Skeletal muscle tissue (tissue), 4 donors: ENCODE results near the gene OR2T35. TPM values are rescaled to one million over a fixed set of nuclear protein-coding genes. Genes with fewer than 3 reads are reported as not detected.
"Not testable (repeated sequence)": the region's sequence is repeated elsewhere in the genome, so short reads cannot be mapped to it uniquely, and the experiment has no call there.

ENCODE experiments used
- H3K27ac ChIP-seq: one replicate; pipeline ENCODE4 v1.7.0; 2013; ENCODE audit warnings: mild to moderate bottlenecking, low read depth, low read length, inconsistent platforms
- H3K27me3 ChIP-seq, 3 donors: one replicate each; pipeline ENCODE4 v1.7.0; 2013; ENCODE audit warnings: low read length in 3 of 3; ENCODE audit not compliant: control insufficient read depth in 3 of 3, insufficient read depth in 3 of 3
- H3K36me3 ChIP-seq, 3 donors: one replicate each; pipeline ENCODE4 v1.7.0; 2013; ENCODE audit warnings: low read length in 3 of 3; ENCODE audit not compliant: control insufficient read depth in 3 of 3, insufficient read depth in 3 of 3
- H3K4me1 ChIP-seq, 3 donors: one replicate each; pipeline ENCODE4 v1.7.0; 2013; ENCODE audit warnings: low read length in 3 of 3, mild to moderate bottlenecking in 3 of 3; ENCODE audit not compliant: control insufficient read depth in 3 of 3, insufficient read depth in 3 of 3
- H3K4me3 ChIP-seq, 3 donors: one replicate each; pipeline ENCODE4 v1.7.0; 2013; ENCODE audit warnings: low read length in 3 of 3
- H3K9ac ChIP-seq, 3 donors: one replicate each; pipeline ENCODE4 v1.7.0; 2013; ENCODE audit warnings: low read length in 3 of 3, mild to moderate bottlenecking in 3 of 3, moderate library complexity in 2 of 3, low read depth in 1 of 3
- H3K9me3 ChIP-seq, 3 donors: one replicate each; pipeline ENCODE4 v1.7.0; 2013; ENCODE audit warnings: low read length in 3 of 3; ENCODE audit not compliant: control insufficient read depth in 3 of 3
- total RNA-seq: library from RNA; depleted of rRNA; stranded (reverse); fragments of >200 nt; gene quantifications from one replicate; pipeline ENCODE4 v1.2.3, GENCODE V29; 2014
- donor health status: Osteomylitis.

The OR2T35 gene, protein sequence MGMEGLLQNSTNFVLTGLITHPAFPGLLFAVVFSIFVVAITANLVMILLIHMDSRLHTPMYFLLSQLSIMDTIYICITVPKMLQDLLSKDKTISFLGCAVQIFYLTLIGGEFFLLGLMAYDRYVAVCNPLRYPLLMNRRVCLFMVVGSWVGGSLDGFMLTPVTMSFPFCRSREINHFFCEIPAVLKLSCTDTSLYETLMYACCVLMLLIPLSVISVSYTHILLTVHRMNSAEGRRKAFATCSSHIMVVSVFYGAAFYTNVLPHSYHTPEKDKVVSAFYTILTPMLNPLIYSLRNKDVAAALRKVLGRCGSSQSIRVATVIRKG
- total RNA-seq: not detected

DNA sequence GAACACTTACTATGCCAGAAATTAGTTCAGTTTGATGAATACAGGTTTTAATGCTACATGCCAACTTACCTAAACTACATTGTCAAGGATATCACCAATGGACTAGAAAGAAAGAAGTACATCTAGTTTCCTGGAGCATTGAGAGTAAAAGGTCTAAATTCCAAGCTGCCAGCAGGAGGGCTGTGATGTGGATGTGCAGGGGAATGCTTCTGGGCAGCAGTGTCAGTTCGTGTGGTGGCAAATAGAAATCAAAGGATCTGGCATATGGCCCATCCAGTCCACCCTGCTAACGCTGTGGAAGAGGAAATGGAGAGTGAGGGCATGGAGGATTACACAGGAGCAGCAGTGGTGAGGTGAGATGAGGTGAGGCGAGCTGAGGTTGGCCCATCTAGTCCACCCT, at the start of gene OR2T35:
Gene OR2T35, minus strand, starts transcription at position 101 of the 400 bp plus-strand sequence. CDS start 6,020 bp downstream, outside the sequence.
- not testable (repeated sequence) for H3K4me3 ChIP-seq, H3K36me3 ChIP-seq, H3K9ac ChIP-seq, H3K9me3 ChIP-seq, H3K27ac ChIP-seq, H3K27me3 ChIP-seq, H3K4me1 ChIP-seq

DNA sequence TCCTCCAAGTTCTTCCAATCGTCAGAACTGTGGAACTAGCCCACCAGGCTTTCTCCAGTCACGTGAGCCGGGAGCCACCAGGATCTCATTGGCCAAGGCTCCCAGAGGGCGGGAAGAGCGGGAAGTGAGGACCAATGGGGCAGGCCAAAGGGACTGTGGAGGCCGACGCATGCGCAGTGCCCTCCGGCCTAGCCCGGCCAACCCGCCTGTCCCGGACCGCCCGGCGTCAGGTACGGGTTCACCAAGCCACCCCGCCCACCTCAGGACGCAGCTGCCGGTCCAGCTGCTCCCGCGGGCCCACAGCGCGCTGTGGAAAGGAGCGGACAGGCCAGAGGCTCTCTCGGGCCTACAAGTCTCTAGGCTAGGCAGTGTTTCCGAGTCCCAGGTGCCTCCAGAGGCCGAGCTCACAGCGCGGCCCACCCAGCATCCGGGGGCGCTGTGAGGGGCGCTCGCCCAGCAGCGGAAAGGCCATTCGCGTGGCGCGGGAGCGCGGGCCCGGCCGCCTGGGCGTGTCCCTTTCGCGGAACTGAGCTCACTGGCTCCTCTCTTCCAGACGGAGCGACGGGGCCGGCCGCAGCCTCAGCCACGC, 46.6 kb upstream of the OR2T35 start:
- no peaks in the 10 kb centered on the region for H3K36me3 ChIP-seq
- H3K9me3 ChIP-seq: peaks cover 0 to 3% (median 0%) of the 10 kb centered on the region in 3 donors
- H3K9ac ChIP-seq: no peak overlapping the region
- peaks cover 0 to 4% (median 0%) of the 10 kb centered on the region in 3 donors for H3K27me3 ChIP-seq
- H3K4me1 ChIP-seq: no peaks in the 10 kb centered on the region
- no peak overlapping the region for H3K27ac ChIP-seq
- no peak overlapping the region for H3K4me3 ChIP-seq

DNA sequence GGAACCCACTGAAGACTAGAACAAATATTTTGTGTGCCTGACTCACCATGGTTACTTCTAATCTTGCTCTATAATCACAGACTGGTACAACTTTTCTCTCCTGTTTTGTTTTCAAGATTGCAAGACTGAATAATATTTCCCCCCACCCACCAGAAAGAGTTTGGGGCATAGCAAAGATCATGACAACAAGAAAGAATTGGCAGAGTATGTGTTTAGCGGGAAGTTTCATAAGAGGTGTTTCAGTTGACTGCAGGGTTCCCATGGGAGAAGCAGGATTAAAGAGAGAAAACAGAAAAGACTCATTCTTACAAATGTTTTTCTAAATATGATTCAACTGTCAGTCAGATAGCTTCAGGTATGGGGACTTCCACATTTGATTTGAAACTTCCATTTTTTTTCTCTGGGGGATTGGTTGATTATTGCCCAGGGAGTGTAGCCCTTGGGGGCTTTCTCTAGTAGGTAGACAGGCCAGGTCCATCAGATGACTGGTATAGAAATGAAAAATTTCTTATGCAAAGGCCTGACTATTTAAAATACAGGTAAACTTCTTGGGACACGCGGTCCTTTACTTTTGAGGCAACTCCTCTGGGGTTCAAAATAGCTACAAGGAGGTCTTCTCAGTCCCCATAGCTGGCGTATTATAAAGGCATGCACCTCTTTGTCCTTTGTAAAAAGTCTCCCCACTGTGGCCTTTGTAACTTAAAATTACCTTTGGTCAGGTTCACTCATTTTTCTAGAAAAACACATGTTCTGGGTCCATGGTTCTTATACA, 43.6 kb upstream of the OR2T35 start:
- no peaks in the 10 kb centered on the region for H3K4me1 ChIP-seq
- no peak overlapping the region for H3K27ac ChIP-seq
- H3K4me3 ChIP-seq: no peak overlapping the region
- H3K36me3 ChIP-seq: no peaks in the 10 kb centered on the region
- peaks cover 0 to 4% (median 0%) of the 10 kb centered on the region in 3 donors for H3K27me3 ChIP-seq
- H3K9me3 ChIP-seq: peaks cover 0 to 3% (median 0%) of the 10 kb centered on the region in 3 donors
- no peak overlapping the region for H3K9ac ChIP-seq

DNA sequence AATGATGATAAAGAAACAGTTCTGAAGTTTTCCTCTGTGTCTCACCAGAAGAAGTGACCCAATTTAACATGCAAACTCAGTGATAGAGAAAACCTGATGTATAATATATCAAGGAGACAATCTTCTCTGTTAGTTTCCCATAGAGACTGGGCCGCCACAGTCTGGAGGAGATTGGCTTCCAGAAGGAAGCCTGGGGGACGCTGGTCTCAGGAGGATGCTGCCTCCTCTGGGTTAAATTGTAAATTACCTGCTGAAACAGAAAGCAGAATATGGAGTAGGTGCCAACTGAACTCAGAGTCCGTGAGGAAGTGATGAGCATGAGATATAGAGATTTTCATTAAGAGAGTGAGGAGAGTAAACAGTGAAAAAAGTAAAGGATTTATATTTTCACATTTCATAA, 41.7 kb upstream of the OR2T35 start:
- no peak overlapping the region for H3K4me3 ChIP-seq
- no peaks in the 10 kb centered on the region for H3K4me1 ChIP-seq
- H3K27me3 ChIP-seq: no peaks in the 10 kb centered on the region
- peaks cover 0 to 3% (median 0%) of the 10 kb centered on the region in 3 donors for H3K9me3 ChIP-seq
- H3K27ac ChIP-seq: no peak overlapping the region
- no peak overlapping the region for H3K9ac ChIP-seq
- no peaks in the 10 kb centered on the region for H3K36me3 ChIP-seq

DNA sequence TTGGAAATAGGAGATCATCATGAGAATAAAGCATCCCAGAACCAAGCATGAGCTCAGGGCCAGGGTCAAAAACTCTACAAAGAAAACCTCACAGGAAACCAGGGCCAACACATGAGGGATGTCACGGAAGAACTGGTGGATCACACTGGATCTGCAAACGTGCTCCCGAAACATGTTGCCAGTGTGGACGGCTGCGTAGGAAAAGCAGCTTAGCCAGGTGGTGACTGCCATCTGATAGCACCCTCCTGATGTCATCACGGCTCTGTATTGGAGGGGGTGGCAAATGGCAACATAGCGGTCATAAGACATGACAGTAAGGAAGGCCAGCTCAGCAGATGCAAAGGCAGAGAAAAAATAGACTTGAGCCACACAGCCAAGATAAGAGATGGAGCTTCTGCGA, 36.6 kb upstream of the OR2T35 start:
- Histone ChIP-seq H3K36me3 (no peaks in the 10 kb centered on the region), H3K27me3 (no peaks in the 10 kb centered on the region), H3K27ac (no peak overlapping the region), H3K4me3 (no peak overlapping the region), H3K9ac (no peak overlapping the region), H3K4me1 (no peaks in the 10 kb centered on the region), H3K9me3 (peaks cover 0 to 2% (median 0%) of the 10 kb centered on the region in 3 donors)

DNA sequence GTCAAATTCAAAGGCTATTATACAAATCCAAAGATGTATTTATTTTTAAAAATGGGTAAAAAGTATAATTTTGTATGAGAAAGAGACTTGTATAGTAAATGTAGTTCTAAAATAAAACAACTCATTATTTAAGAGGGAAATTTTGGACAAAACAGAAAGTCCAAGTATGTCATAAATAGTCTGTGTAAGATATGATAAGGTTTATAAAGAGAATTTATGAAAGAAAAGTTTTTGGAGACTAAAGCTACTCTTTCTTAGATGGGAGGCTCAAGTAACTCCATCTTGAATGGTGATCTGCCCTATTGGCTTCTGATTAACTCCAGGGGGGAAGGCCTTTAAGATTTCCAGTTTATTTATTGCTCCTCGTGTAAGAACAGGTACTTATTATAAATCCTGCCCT, 24.9 kb upstream of the OR2T35 start:
- Histone ChIP-seq H3K4me3 (no peak overlapping the region), H3K36me3 (no peaks in the 10 kb centered on the region), H3K27me3 (no peaks in the 10 kb centered on the region), H3K9me3 (peaks cover 0 to 5% (median 0%) of the 10 kb centered on the region in 3 donors), H3K27ac (no peak overlapping the region), H3K9ac (no peak overlapping the region), H3K4me1 (no peaks in the 10 kb centered on the region)

DNA sequence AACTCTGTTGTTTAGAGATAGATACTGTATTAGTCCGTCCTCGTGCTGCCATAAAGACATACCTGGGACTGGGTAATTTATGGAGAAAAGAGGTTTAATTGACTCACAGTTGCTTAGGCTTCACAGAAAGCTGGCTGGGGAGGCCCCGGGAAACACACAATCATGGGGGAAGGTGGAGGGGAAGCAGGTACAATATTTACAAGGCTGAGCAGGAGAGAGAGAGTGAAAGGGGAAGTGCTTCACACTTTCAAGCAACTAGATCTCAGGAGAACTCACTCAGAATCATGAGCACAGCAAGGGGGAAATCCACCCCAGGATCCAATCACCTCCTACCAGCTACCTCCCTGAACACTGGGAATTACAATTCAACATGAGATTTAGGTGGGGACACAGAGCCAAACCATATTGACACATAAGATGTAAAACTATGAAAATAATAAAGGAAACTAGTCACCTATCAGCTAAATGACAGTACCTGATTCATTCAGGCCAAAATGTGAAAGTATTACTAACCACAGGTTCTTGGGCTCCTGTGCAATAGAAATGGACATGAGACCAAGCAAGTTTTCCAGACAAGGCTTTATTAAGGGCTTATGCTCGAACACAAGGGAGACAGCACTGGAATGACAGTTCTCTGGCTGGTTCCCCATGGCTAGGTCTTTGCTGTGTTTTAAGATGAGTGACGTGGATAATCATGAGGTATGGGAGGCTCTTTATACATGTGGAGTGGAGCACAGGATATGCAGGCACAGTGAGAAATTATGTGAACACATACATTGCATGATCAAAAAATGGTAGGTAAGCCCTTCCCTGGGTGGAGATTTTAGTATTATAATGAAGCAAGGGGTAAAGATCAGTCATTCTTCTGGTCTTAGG, 18.6 kb upstream of the OR2T35 start:
- H3K27ac ChIP-seq, H3K36me3 ChIP-seq, H3K4me3 ChIP-seq, H3K4me1 ChIP-seq, H3K9me3 ChIP-seq, H3K27me3 ChIP-seq, H3K9ac ChIP-seq: not testable (repeated sequence)

DNA sequence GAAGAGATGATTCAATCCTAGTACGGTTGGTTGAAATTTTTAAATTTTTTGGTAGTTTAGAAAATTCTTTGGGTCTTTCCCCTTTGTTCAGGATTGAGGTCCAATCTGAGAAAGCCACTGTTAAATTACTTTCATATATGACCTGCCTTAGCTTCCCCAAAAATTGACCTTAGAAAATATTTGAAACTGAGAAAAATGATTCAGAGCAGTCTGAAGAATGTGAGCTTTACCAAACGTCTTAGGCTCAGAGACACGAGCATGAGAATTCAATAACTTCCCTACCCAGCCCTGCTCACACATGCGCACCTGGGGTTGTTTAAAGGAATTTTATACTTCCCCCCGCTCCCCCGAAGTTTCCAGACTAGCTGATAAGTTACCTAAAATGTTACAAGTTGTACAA, 11.7 kb upstream of the OR2T35 start:
- H3K9ac ChIP-seq, H3K4me1 ChIP-seq, H3K9me3 ChIP-seq, H3K27ac ChIP-seq, H3K27me3 ChIP-seq, H3K4me3 ChIP-seq, H3K36me3 ChIP-seq: not testable (repeated sequence)

DNA sequence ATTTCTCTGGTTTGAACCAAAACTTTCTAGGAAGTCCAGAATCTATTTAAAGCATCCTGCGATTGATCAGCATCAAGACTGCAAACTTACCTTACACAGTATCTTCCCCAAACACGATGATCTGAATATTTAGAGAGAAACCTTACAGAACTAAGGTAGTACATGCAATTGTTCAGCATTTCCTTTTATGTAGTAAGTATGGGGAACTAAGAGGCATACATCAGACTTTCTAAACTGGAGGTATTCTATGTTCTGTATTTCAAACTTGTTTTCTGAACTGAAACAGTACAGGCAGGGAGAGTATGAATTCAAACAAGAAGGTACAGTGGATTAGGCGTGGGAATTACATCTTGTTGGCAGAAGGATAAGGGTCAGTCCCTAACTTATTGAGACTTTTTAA, 10.3 kb upstream of the OR2T35 start, which contains the start of gene OR2T27:
Gene OR2T27, minus strand, starts transcription at position 175 of the 400 bp plus-strand sequence. CDS start 4,644 bp downstream, outside the sequence.
- not testable (repeated sequence) for H3K4me1 ChIP-seq, H3K27ac ChIP-seq, H3K9me3 ChIP-seq, H3K9ac ChIP-seq, H3K27me3 ChIP-seq, H3K36me3 ChIP-seq, H3K4me3 ChIP-seq
